GM08714 (cell line): ENCODE results near the gene ZMIZ1.

Experiments
- H3K4me3 ChIP-seq: fragments of 200-500 bp; sonication (Bioruptor generic); 2 replicates; pipeline ENCODE4 v1.5.1; 2014; ENCODE audit warnings: mild to moderate bottlenecking, low read length, inconsistent platforms
- ZNF274 ChIP-seq: IDR thresholded peaks from 2 replicates; pipeline ENCODE4 v1.6.1; 2012; ENCODE audit warnings: mild to moderate bottlenecking, low read depth, low read length

Gene ZMIZ1

GRCh38 chr10:79126351-79127080 lies 57.8 kb downstream of the ZMIZ1 start:
- TF ChIP-seq ZNF274: no peak
- no peak overlapping the region for H3K4me3 ChIP-seq

GRCh38 chr10:79127151-79127961 lies 58.6 kb downstream of the ZMIZ1 start:
- no peak for TF ChIP-seq ZNF274
- no peak overlapping the region for H3K4me3 ChIP-seq

DNA sequence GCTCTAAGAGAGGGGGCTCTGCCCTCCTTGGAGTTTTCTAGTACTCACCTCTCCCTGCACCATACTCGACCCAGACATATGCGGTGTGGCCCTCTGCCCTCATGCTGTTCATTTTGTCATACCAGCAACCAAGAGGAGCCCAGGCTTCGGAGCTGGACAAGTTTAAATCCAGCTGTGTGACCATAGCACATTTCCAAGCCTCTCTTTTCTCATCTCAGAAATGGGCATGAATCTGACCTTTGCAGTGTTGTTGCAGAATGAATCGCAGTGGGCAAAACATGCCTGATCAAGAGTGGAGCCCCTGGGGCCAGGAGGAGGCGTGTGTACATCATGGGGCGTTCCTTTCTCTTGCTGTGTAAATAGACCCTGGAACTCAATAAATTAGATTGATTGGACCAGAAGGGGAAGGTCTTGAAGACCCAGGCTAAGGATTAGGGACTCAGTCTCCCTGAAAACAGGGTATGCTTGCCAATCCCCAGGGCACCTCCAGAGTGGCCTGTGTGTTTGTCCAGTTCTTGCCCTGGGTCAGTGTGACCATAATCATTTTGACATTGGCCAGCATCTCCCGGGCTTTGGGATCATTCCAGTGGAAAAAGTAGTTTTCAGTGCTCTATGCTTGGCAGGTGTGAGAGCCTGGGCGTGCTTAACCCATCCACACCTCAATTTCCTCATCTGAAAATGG lies 59.6 kb downstream of the ZMIZ1 start:
- no peak for TF ChIP-seq ZNF274
- no peak overlapping the region for H3K4me3 ChIP-seq

GRCh38 chr10:79128923-79129305 lies 60.1 kb downstream of the ZMIZ1 start:
- no peak overlapping the region for H3K4me3 ChIP-seq
- TF ChIP-seq ZNF274: no peak

DNA sequence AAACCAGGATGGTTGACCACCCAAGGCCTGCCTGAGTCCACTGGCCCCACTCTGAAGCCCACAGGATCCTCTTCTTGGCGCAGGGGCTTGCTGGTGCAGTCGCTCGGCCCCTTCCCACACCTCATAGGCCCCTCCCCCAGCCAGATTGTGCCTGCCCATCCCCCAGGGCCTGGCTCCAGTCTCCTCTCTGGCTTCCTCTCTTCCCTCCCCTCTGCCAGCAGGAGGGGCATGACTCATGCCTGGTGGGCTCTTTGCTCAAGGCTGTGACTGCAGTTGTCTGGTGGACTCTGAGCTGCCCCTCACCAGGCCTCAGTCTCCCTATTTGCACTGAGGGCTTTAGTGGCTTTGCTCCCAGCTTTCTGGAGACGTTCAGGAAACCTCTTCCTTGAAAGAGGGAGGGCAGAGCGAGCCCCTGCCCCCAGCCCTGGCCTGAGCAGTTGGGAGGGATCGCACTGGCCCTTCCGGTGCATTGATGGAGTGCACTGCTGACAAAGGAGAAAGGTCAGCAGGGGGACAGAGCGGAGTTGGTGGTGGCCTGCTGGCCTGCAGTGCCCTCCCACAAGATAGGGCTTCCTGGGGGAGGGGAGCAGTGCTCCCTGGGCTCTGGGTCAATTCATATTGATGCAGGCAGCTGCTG lies 60.7 kb downstream of the ZMIZ1 start:
- H3K4me3 ChIP-seq: no peak overlapping the region
- TF ChIP-seq ZNF274: no peak

GRCh38 chr10:79130255-79130654 lies 61.5 kb downstream of the ZMIZ1 start:
- no peak overlapping the region for H3K4me3 ChIP-seq
- no peak for TF ChIP-seq ZNF274

DNA sequence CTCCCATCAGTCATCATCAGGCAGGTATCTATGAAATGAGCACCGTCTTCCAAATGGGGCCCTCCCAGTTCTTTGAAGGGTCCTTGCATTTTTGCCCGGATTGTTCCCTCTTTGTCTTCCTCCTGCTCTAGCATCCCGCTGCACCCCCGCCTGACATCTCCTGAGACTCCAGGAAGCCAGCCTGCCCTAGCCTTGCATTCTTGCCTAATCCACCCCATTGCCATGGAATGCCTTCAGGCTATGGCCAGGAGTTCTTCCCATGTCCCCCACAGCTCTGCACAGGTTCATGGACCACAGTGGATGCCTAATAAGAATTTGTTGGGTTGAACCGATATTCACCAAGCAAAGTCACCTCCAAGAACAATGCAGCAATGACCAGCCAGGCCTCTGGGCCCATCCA lies 62.1 kb downstream of the ZMIZ1 start:
- no peak overlapping the region for H3K4me3 ChIP-seq
- TF ChIP-seq ZNF274: no peak

- H3K4me3 ChIP-seq: no peak overlapping the region
- no peak for TF ChIP-seq ZNF274
Measured at GRCh38 chr10:79131836-79132631, 63.3 kb downstream of the ZMIZ1 start.

DNA sequence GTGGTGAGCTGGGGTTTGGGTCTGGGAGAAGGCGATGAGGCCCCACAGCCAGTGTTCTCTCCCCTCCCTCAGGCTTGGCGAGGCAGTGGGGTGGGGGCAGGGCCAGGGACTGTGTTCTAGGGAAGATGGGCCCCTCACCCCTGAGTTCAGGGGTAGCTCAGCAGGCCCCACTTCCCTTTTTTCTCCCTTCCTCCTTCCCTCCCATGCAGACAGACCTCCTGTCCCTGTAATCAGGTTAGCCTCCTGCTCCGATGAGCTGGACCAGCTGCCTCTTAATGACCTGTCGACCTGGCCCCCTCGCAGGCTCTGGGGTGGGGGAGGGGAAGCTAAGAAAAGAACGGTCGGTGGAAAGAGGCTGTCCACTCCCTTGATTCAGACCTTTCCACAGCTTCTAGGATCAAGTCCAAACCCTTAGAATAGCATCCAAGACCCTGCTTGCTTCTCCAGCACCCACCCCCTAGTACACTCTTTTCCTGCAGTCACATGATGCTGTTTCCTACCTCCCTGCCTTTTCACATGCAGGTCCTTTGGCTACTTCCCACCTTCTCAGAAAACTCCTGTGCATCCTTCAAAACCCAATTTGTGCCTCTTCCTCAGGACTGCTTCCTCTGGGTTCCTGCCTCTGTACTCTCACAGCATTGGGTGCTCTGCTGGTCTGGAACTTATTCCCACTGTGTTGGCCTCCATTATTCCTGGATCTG lies 64.1 kb downstream of the ZMIZ1 start:
- H3K4me3 ChIP-seq: no peak overlapping the region
- TF ChIP-seq ZNF274: no peak

GRCh38 chr10:79133416-79133815 lies 64.7 kb downstream of the ZMIZ1 start:
- no peak for TF ChIP-seq ZNF274
- no peak overlapping the region for H3K4me3 ChIP-seq

DNA sequence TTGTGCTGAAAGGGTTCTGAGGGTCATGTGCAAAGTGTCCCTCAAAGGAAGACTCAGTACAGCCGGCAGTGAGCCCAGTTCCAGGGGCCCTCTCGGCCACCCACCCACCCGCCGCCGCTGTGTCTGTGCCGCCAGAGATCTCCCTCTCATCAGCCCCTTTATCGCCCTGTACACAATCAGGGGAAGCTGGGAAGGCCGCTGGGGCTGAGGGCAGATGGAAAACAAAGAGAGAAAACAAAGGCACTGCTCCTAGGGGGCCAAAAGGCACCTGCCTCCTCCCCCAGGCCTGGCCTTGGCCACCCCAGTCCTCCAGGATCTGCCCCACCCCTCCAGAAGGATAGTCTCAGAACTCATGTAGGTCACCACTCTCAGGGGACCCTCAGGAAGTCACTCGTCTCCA lies 67.0 kb downstream of the ZMIZ1 start:
- no peak for TF ChIP-seq ZNF274
- H3K4me3 ChIP-seq: no peak overlapping the region

DNA sequence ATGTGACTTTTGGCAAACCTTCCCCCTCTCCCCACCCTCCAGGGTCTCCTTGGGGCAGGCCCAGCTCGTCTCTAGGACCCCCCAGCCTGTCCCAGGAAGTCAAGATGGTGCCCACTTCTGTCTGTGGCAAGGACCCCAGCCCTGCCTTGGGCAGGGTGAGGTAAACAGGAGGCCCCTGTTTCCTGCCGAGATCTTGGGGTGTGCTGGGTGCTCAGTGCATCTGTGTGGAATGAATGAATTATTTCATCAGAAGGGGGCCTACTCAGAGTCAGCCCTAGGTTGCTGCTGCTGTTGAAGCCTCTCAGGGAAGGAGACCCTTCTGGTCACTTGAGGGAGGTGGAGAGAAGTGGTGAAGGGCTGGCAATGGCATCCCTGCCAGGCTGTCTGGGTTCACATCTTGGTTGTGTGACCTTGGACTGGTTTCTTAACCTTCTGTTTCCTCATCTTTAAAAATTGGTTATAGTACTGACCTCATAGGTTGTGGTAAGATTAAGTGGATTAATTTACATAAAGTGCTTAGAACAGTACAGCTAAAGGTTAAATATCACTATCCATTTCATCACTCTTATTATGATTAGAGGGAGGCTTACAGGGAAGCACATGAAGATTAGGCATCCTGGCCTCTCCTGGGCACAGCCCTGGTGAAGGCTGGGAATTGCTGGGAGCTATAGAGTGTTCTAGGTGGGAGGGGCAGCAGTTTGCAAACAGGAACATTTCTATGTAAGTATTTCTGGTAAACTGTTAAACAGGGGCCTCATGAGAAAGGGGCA lies 67.7 kb downstream of the ZMIZ1 start:
- TF ChIP-seq ZNF274: no peak
- H3K4me3 ChIP-seq: no peak overlapping the region
